HG03354 (cell line): Measurements from ENCODE around the gene FOXK2.

Experiments
- ATAC-seq: cut with Tn5 transposase; IDR thresholded peaks from one replicate; pipeline ENCODE4 v1.9.1; 2021; ENCODE audit warnings: mild to moderate bottlenecking; ENCODE audit not compliant: unreplicated experiment, poor library complexity, severe bottlenecking

The FOXK2 gene

GRCh38 chr17:82518826-82519810 lies at the start of gene FOXK2:
Gene FOXK2, plus strand, starts transcription at chr17:82519732. Its CDS starts 157 bp downstream, at chr17:82519889.
- peak; percentile 93 for ATAC-seq

- no peak for ATAC-seq
These were observed 49.5 kb upstream of the FOXK2 start for GRCh38 chr17:82470065-82470464.

GRCh38 chr17:82474223-82475010 lies 45.1 kb upstream of the FOXK2 start:
- no peak for ATAC-seq

GRCh38 chr17:82475458-82475857 lies 44.1 kb upstream of the FOXK2 start:
- ATAC-seq, result no peak

GRCh38 chr17:82477934-82478333 lies 41.6 kb upstream of the FOXK2 start:
- ATAC-seq, result no peak

GRCh38 chr17:82479602-82480001 lies 39.9 kb upstream of the FOXK2 start:
- no peak for ATAC-seq

GRCh38 chr17:82480318-82480717 lies 39.2 kb upstream of the FOXK2 start:
- ATAC-seq, result no peak

GRCh38 chr17:82483204-82483660 lies 36.3 kb upstream of the FOXK2 start:
- no peak for ATAC-seq

- no peak for ATAC-seq
These were observed 35.7 kb upstream of the FOXK2 start for GRCh38 chr17:82483836-82484235.

- ATAC-seq, result no peak
These were observed 33.1 kb upstream of the FOXK2 start for GRCh38 chr17:82486231-82487094.

GRCh38 chr17:82487910-82488309 lies 31.6 kb upstream of the FOXK2 start:
- ATAC-seq, result no peak

GRCh38 chr17:82489117-82489516 lies 30.4 kb upstream of the FOXK2 start:
- no peak for ATAC-seq

GRCh38 chr17:82489851-82490511 lies 29.6 kb upstream of the FOXK2 start:
- ATAC-seq, result no peak

- no peak for ATAC-seq
These were observed 28.9 kb upstream of the FOXK2 start for GRCh38 chr17:82490512-82491195.

GRCh38 chr17:82491196-82491530 lies 28.4 kb upstream of the FOXK2 start:
- ATAC-seq, result no peak

GRCh38 chr17:82491533-82491932 lies 28.0 kb upstream of the FOXK2 start:
- no peak for ATAC-seq

GRCh38 chr17:82492643-82493225 lies 26.8 kb upstream of the FOXK2 start:
- no peak for ATAC-seq

- no peak for ATAC-seq
These were observed 26.2 kb upstream of the FOXK2 start for GRCh38 chr17:82493226-82493781.
